Measurements from ENCODE around the gene LRRC37B.
"Not testable (repeated sequence)": the region's sequence is repeated elsewhere in the genome, so short reads cannot be mapped to it uniquely, and the experiment has no call there.

LRRC37B gene

DNA sequence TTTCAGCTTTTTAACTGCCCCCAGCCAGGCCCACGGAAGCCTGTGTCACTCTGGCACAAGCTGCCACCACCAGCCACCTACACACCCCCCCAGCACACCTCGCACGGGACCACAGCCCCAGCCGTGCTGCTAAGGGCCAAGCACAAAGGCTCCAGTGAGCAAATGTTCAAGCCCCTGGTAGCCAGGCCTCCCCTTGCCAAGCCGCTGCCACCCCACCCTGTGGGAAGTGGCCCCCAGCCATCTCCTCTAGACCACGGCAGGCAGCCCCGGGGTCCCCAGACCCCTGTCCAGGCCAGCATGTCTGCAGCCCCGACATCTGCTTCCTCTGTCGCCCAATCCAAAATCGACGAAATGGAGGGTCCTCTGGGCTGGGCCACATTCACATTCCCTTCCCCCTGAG, 35.1 kb downstream of the LRRC37B start:
- not testable (repeated sequence) for DNase-seq (ENCODE audit: low spot score)

DNA sequence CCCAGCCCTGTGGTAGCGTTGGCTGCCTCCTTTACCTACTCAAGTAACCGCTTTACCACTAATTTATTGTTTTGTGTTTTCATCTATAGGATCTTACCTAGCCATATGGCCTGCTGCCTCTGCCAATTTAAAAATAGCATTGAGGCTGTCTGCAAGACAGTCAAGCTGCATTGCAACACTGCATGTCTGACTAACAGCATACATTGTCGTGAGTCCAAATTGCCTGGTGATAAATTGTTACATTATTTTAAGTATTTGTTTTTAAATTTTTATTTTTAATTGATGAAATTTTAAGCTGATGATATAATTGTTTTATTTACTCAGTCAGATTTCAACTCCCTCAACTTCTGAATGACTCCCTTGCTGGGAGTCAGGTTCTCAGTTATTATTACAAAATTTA, 38.4 kb downstream of the LRRC37B start:
- not testable (repeated sequence) for DNase-seq (ENCODE audit: low spot score)

DNA sequence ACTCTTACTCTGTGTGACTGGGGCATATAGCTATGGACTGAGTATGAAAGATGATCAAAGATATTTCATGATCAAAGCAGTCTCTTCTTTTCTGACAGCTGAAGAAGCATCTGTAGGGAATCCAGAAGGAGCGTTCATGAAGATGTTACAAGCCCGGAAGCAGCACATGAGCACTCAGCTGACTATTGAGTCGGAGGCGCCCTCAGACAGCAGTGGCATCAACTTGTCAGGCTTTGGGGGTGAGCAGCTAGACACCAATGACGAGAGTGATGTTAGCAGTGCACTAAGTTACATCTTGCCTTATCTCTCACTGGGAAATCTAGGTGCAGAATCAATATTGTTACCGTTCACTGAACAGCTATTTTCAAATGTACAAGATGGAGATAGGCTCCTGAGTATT, 40.5 kb downstream of the LRRC37B start:
- not testable (repeated sequence) for DNase-seq (ENCODE audit: low spot score)

DNA sequence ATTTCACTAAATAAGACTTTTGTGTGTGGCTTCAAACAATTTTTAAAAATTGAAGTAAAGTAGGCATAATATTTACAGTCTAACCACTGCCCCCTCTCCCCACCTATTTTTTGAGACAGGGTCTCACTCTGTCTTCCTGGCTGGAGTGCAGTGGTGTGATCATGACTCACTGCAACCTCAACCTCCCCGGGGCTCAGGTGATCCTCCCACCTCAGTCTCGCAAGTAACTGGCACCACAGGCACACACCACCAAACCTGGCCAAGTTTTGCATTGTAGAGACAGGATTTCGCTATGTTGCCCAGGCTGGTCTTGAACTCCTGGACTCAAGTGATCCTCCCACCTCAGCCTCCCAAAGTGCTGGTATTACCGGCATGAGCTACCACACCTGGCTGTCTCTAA, 47.8 kb downstream of the LRRC37B start:
- DNase-seq (ENCODE audit: low spot score): not testable (repeated sequence)

DNA sequence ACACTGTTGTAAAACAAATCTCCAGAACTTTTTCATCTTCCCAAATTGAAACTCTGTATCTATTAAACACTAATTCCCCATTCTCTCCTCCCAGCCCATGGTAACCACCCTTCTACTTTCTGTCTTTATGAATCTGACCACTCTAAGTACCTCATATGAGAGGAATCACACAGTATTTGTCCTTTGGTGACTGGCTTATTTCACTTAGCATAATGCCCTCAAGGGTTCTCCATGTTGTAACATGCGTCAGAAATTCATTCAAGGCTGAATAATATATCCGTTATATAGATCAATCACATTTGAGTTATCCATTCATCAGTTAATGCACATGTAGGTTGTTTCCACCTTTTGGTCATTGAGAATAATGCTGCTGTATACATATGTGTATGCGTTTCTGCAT, 48.2 kb downstream of the LRRC37B start:
- not testable (repeated sequence) for DNase-seq (ENCODE audit: low spot score)

DNA sequence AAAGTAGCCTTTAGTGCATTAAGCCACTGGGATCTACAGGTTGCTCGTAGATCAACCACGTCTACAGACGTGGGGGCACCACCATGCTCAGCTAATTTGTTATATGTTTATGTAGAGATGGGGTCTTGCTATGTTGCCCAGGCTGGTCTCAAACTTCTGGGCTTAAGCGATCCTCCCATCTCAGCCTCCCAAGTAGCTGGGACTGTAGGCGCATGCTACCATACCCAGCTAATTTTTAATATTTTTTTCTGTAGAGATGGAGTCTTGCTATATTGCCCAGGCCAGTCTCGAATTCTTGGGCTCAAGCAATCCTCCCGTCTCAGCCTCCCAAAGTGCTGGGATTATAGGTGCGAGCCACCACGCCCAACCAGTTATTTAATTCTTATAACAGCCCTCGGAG, 49.3 kb downstream of the LRRC37B start:
- DNase-seq (ENCODE audit: low spot score): not testable (repeated sequence)

DNA sequence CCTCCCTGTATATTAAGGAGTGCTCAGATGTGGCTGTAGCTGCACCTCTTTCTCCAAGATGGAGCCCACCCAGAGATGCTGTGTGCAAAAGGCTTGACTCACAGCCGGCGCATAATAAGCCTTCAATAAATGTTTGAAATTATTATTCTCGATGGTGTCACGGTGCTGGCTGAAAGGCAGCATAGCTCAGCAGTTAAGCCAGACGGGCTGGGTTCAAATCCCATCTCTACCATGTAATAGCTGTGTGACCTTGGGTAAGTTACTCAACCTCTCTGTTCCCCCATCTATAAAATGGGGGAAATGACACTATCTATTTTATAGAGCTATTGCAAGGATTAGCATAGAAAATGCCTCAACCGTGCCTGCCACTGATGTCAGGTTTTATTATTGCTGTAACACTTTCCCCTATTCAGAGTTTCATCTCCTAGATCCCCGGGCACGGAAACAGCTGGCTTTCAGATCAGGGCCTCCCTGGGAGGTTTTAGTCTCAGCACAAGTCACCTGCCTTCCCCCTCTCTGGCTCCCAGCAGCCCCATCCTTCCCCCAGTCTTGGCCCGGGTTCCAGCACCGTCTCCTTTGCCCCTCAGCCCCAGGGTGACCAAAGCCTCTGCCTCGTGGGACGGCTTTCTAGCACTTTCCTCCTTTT, 50.4 kb downstream of the LRRC37B start:
- DNase-seq (ENCODE audit: low spot score): not testable (repeated sequence)

DNA sequence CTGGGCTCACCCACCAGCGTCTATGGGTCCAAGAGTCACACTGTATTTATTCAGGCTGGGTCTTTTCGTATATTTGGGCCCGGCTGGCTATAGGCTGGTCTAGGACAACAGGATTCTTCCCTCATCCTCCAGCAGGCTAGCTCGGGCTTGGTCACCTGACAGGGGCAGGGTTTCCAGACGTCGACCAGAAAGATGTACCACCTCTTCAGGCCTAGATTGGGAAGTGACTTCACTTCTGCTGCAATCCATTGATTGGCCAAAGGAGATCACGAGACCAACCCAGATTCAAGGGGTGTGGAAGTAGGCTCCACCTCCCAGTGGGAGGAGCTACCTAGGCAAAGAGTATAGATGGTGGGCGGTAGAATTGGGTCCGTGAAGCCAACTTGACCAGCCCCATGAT, 53.5 kb downstream of the LRRC37B start:
- not testable (repeated sequence) for DNase-seq (ENCODE audit: low spot score)

DNA sequence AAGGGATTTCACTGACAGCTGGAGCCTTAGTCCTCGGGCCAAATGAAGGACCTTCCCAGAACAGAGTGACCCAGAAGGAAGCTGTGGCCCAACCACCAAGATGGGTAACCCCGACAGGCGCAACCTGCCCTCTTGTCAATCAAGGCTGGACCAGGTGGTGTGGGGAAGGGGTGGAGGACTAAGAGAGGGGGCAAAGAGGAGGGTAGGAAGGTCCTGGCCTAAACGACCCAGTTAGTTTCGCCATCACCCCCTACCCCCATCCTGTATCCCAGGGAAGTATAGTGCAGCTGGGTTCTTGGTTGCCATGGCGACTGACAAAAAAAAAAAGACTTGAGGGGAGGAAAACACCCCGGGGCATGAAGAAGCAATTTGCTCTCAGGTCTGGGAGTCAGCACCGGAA, 54.7 kb downstream of the LRRC37B start:
- not testable (repeated sequence) for DNase-seq (ENCODE audit: low spot score)

DNA sequence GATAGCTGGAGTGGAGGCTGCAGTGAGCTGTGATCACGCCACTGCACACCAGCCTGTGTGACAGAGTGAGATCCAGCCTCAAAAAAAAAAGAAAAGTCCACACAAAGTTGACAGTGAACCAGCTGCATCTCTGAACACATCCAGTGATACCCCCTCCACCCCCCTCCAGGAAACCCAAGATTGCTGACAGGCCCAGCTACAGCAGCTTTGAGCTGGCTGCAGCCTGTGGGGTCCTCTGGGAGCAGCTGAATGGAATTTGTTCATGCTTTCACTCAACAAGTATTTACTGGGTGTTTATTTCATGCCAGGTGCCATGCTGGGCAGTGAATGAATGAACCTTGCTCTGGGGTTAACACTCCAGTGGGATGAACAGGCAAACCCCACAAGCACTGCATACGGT, 56.9 kb downstream of the LRRC37B start:
- not testable (repeated sequence) for DNase-seq (ENCODE audit: low spot score)

DNA sequence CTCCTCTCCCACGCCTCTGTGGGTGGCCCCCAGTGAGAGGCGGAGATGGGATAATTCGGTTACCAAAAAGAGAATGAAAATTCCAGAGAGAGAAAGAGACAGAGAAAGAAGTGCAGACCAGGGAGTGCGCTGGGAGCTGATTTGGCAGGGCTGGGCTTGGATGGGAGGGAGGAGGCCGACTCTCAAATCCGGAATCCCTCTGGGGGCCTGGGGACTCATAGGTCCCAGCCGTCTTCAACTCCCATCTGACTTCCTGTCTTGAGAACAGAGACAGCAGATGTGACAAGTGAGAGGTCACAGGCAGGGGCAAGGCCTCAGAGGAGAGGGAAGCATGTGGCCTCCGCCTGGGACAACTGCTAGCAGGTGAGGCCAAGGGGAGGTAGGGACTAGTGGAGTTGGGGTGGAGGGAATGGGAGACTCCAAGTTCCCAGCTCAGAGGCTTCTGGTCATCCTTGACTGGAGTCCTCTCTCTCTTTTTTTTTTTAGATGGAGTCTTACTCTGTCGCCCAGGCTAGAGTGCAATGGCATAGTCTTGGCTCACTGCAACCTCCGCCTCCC, 59.0 kb downstream of the LRRC37B start:
- not testable (repeated sequence) for DNase-seq (ENCODE audit: low spot score)

DNA sequence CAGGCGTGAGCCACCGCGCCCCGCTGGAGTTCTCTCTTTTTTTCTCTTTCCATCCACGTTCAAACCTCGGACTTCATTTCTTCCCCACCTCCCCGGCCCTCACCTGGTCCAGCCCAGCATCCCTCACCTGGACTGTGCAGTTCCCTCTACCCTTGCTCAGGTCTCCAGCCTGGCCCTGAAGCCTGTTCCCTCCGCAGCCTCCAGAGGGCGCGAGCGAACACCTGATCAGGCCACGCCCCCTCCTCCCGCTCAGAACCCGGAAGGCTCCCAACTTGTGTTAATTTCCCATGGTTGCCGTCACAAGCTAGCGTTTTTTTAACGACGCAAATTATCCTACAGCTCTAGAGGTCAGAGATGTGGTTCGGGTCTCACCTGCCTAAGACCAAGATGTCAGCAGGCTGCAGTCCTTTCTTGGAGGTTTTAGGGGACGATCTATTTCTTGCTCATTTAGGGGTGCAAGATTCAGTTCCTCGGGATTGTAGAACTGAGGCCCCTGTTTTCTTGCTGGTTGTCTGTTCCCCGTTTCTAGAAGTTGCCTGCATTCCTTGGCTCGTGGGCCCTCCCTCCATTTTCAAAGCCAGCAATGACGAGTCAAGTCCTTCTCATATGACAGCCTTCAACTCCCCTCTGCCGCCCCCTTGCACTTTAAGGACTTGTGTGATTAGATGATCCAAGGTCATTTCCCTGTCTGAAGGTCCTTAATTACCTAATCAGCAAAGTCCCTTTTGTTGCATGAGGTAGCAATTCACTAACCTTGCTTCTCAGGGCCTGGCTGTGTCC, 59.9 kb downstream of the LRRC37B start:
- DNase-seq (ENCODE audit: low spot score): peak; percentile 1

DNA sequence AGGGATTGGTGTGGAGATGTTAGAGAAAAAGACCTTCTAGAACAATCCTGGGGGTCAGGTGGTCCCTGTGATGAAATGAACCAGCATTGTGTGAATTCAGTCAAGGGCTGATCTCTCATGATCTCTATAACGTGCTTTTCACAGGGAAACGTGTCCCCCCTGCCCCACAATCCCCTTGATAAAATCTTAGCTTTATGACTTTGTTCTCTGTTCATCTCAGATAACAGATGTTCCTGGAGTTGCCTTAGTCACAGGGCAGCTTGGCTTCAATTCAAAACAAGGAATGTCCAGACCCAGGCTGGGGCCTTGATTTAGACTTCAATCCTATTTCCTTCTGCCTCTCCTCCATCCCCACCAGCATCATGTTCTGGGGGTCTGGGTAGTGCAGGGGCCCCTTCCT, 61.9 kb downstream of the LRRC37B start:
- DNase-seq (ENCODE audit: low spot score): not testable (repeated sequence)

DNA sequence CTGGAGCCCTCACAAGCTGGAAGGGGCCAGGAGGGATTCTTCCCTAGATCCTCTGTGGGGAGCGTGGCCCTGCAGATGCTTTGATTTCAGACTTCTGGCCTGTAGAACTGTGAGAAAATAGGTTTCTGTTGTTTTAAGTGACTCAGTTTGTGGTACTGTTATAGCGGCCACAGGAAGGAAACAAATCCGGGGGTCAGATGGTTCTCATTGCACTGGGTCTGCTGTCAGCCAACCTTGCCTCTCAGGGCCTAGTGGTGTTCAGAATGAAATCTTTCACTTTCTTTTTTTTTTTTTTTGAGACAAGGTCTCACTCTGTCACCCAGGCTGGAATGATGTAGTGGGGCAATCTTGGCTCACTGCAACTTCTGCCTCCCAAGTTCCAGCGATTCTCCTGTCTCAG, 64.8 kb downstream of the LRRC37B start:
- not testable (repeated sequence) for DNase-seq (ENCODE audit: low spot score)

DNA sequence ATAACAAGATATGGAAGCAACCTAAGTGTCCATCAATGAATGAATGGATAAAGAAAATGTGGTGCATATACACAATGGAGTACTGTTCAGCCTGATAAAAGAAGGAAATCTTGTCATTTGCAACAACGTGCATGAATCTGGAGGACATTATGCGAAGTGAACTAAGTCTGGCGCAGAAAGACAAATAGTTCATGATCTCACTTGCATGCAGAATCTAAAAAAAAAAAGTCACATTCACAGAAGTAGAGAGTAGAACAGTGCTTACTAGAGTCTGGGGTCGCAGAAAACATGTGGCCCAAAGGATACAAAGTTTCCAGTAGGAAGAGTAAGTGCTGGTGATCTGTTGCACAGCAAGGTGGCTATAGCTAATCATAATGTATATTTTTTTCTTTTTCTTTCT, 65.9 kb downstream of the LRRC37B start:
- not testable (repeated sequence) for DNase-seq (ENCODE audit: low spot score)

DNA sequence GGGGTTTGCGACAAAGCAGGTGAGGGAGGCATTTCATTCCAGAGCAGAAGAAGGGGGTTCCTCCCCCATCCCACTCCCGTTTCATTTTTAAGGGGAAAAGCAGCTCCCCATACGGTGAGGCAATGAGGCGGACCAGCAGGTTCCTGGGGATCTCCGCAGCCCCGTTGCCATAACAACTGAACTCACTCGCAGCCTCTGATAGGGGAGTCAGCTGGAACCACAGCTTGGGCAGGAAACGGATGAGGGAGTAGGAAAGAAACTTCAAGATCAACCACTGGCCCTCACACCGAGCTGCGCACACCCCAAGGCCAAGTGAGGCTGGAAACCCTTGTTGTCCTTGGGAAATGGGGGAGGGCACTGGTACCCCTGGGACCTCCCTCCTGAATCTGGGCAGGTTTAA, 72.6 kb downstream of the LRRC37B start:
- peak; percentile 10 for DNase-seq (ENCODE audit: low spot score)

DNA sequence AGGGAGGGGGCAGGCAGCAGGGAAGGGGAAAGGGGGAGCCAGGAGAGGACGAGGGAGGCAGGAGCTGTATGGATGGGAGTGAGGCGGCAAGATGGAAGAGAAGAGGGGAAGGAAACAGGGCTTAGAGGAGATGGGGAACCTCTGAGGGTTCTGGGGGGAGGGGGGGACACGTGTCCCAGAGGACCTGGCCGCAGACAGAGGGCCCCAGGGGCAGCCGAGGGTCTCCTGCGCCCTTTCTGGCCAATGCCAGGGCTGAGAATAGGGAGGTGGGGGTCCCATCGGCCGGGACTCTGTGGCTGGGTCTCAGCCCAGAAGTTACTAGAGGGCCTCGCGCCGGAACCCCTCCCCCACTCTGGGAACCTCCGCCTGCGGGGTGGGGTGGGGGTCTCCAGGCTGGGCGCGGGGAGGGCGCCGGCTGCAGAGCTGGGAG, 76.4 kb downstream of the LRRC37B start:
- DNase-seq (ENCODE audit: low spot score): not testable (repeated sequence)

DNA sequence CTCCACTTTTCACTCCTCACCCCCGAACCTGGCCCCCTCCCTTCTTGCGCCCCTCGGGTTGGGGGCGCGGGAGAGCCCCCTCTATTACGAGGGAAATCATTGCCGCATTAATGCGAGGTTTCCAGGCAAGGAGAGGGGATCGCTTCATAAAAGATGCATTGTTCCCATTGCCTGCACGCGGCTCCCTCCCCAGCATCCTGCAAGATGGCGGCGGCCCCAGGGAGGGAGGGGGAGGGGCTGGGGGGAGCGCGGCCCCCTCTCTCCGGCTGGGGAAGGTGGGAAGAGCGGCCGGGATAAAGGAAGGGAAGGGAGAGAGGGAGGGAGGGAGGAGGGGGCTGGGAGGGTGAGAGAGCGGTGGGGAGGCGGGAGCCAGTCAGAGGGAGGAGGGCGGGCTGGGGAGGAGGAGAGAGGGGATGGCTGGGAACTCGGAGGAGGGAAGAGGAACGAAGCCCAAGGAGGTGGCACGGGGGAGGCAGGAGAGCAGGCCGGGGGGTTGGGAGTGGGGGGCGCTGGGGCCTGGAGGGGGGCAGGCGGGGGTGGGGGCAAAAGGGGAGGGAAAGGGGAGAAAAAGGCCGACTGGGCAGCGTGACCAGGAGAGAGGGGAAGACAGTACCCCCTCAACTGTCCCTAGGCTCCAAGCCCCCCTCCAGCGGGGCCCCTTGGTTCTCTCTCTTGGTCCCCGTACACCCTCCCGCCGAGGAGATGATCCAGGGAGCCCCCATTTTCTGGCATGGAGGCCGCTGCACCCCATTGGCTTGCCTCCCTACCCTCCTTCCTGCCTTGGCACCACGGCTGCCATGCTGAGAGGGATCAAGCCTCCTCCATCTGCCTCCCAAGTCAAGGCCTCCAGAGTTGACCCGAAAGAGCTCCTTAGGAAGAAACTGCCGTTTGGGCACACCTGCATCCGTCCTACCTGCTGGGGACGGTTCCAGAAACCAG, 77.1 kb downstream of the LRRC37B start:
- DNase-seq (ENCODE audit: low spot score): not testable (repeated sequence)

DNA sequence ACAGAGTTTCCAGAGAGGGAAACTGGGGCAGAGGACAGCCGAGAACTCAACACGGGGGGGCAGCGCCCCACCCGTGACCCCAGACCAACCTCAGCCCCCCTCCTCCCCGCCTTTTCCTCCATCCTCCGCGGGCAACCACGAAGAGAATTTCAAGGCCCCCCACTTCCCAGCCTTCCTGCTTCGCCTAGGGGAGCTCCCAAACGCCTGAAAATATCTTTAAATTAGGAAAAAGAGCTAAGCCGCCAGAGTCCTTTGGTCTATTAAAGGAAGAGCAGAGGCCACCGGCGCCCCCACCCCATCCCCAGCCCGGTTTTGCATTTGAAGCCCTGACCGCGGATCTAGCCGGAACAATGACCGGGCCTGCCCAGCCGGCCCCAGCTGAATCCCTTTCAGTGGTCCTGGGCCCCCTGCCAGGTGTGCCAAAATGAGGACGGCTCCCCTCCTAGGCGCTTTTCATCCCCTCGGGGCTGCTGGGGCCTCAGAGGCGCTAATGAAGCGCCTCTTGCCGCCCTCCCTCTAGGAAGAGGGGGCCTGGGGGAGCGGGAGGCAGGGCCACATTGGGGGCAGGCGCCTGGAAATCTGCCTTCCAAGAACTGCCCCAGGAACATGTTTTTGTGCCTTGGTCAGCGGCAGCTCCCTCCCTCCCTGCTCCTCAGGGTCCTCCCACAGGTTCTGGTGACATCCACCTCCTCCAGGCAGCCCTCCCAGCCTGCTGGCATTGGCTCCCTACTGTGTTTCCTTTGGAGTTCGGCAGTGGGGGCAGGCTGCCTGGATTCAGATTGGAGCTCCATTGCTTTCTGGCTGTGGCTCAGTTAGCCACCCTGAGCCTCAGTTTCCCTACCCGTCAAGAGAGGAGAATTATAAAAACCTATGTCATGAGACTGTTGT, 78.0 kb downstream of the LRRC37B start:
- DNase-seq (ENCODE audit: low spot score): not testable (repeated sequence)

DNA sequence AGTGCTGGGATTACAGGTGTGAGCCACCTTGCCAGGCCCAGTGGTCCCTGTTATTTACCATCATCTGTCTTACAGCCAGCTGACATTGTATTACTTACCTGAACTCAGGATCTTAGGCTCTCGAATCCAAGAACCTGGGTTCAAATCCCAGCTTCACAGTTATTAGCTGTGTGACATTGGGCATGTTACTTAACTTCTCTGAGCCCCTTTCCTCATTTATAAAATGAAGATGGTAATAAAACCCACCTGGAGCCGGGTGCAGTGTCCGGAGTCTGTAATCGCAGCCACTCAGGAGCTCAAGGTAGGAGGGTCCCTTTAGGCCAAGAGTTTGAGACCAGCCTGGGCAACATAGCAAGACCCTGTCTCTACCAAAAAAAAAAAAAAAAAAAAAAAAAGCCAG, 79.7 kb downstream of the LRRC37B start:
- not testable (repeated sequence) for DNase-seq (ENCODE audit: low spot score)

DNA sequence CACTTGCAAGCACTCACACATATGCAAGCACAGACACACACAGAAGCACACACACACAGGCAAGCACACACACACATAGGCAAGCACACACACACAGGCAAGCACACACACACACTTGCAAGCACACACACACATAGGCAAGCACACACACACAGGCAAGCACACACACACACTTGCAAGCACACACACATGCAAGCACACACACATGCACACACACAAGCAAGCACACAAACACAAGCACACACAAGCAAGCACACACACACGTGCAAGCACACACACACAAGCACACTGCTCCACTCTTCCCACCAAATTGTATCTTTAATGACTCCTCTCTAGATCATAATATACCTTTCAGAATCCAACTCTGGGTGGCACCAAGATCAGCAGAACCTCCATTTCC, 84.9 kb downstream of the LRRC37B start:
- DNase-seq (ENCODE audit: low spot score): not testable (repeated sequence)
